ENCODE results near the gene LRIG2. TPM values are rescaled to one million over a fixed set of nuclear protein-coding genes. Genes with fewer than 3 reads are reported as not detected.
A peak's percentile ranks its signal among the peaks of the same experiment; 100 is the strongest.

Gene LRIG2
- total RNA-seq, 4 donors from 2014 or later: 9.4 to 43.7 (median 27.2) TPM

DNA sequence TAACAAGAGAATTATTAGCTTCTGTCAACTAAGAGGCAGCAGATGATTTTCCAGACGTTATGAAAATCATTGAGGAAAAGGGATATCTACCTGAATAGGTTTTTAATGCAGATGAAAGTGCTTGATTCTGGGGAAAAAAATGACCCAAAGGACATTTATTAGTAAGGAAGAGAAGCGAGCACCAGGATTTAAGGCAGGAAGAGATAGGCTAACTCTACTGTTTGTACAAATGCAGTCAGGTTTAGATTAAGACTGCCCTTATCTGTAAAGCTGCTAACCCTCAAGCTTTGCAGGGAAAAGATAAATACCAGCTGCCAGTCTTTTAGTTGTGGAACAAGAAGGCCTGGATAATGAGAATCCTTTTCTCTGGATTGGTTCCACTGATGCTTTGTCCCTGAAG is 33.0 kb upstream of the LRIG2 start:
- H3K4me3 ChIP-seq: no peak overlapping the region
- DNase-seq: no peak
- TF ChIP-seq EP300 (IDR thresholded peaks at IDR 0.05; ENCODE audit: low read depth) (no peak), POLR2AphosphoS5 (IDR thresholded peaks at IDR 0.05) (no peak), POLR2A (IDR thresholded peaks at IDR 0.05) (no peak)
- TF ChIP-seq, protein P1, sequence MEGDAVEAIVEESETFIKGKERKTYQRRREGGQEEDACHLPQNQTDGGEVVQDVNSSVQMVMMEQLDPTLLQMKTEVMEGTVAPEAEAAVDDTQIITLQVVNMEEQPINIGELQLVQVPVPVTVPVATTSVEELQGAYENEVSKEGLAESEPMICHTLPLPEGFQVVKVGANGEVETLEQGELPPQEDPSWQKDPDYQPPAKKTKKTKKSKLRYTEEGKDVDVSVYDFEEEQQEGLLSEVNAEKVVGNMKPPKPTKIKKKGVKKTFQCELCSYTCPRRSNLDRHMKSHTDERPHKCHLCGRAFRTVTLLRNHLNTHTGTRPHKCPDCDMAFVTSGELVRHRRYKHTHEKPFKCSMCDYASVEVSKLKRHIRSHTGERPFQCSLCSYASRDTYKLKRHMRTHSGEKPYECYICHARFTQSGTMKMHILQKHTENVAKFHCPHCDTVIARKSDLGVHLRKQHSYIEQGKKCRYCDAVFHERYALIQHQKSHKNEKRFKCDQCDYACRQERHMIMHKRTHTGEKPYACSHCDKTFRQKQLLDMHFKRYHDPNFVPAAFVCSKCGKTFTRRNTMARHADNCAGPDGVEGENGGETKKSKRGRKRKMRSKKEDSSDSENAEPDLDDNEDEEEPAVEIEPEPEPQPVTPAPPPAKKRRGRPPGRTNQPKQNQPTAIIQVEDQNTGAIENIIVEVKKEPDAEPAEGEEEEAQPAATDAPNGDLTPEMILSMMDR (IDR thresholded peaks at IDR 0.05): no peak
- no peaks in the 10 kb centered on the region for H3K9me3 ChIP-seq
- in situ Hi-C loops (cut with MboI; ENCODE audit: low pct_ligation_motif_present in 1 of 4, low pct_unique_long_range_greater_than_20kb in 1 of 4, low sequenced_read_pairs in 3 of 4): loop anchor here (5.0 to 25.0 kb wide), 4 partner anchors 155 to 303 kb away; no protein-coding TSS in a partner anchor
- intact Hi-C loops (cut with DNase I; ENCODE audit: low total_unique reads): no loop called here
- H3K36me3 ChIP-seq: no peaks in the 10 kb centered on the region
- H3K27ac ChIP-seq: no peak overlapping the region
- peaks cover 4 to 27% (median 22%) of the 10 kb centered on the region in 4 donors for H3K4me1 ChIP-seq
- H3K27me3 ChIP-seq: no peaks in the 10 kb centered on the region
- WGBS, 2 donors (ENCODE audit: low coverage in 1 of 2): 45 to 48% methylated on average over 2 of the region's 2 CpGs

DNA sequence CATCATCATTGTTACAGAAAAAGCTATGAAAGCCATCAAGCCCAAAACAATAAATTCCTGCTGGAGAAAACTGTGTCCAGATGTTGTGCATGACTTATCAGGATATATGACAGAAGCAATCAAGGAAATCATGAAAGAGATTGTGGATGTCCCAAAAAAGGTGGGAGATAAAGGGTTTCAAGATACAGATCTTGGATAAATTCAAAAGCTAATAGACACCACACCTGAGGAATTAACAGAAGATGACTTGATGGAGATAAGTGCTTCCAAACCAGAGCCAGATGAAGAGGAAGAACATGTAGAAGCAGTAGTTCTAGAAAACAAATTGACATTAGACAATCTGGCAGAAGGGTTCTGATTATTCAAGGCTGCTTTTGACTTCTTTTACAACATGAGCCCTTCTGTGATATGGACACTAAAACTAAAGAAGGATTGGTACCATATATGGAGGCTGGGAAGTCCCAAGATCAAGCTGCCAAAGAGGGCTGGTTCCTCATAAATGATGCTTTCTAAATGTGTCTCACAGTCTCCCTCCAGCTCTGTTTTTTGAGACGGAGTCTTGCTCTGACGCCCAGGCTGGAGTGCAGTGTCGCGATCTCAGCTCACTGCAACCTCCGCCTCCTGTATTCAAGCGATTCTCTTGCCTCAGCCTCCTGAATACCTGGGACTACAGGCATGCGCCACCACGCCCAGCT is 32.1 kb upstream of the LRIG2 start:
- peaks cover 4 to 27% (median 22%) of the 10 kb centered on the region in 4 donors for H3K4me1 ChIP-seq
- H3K27me3 ChIP-seq: no peaks in the 10 kb centered on the region
- 62% methylated on average over 8 of the region's 8 CpGs; no CpG with 5 or more reads in 1 of the 2 donors for WGBS, 2 donors (ENCODE audit: low coverage in 1 of 2)
- no peak for DNase-seq
- no peak overlapping the region for H3K27ac ChIP-seq
- intact Hi-C loops (cut with DNase I; ENCODE audit: low total_unique reads) (no loop called here), in situ Hi-C loops (cut with MboI; ENCODE audit: low pct_ligation_motif_present in 1 of 4, low pct_unique_long_range_greater_than_20kb in 1 of 4, low sequenced_read_pairs in 3 of 4) (loop anchor here (5.0 to 25.0 kb wide), 4 partner anchors 156 to 304 kb away; no protein-coding TSS in a partner anchor)
- H3K9me3 ChIP-seq: no peaks in the 10 kb centered on the region
- no peak overlapping the region for H3K4me3 ChIP-seq
- TF ChIP-seq EP300 (IDR thresholded peaks at IDR 0.05; ENCODE audit: low read depth) (no peak), POLR2AphosphoS5 (IDR thresholded peaks at IDR 0.05) (no peak), POLR2A (IDR thresholded peaks at IDR 0.05) (no peak)
- TF ChIP-seq, protein P1 (IDR thresholded peaks at IDR 0.05): no peak
- no peaks in the 10 kb centered on the region for H3K36me3 ChIP-seq

DNA sequence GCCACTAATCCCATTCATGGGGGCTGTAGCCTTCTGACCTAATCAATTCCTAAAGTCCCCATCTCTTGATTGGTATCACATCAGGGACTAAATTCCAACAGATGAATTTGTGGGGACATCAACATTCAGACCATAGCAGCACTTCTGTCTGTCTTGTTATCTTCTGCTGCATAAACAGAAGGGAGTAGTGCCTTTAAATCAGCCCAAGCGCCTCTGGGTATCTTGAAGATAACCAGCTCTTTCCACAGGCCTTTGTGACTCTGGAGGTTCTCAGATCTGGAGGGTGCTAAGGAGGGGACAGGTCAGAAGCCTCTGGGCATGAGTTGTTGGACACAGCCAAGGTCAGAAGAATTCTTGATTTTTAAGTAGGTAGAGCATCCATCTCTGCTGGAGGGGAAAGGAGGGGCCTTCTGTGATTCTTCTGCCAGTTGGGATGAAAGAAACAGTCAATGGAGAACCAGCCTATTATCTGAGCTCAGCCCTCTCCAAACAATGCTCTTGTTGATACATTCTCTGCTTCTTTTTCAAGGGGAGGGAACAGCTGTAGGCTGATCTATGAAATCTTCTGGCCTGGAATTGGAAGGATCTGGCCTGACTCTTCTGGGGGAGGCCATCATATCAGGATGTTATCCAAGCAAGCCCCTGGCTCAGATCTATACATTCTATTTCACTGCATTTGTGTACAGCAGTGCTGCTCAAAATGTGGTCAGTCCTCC is 31.3 kb upstream of the LRIG2 start:
- no peak for TF ChIP-seq EP300 (IDR thresholded peaks at IDR 0.05; ENCODE audit: low read depth)
- TF ChIP-seq POLR2AphosphoS5 (IDR thresholded peaks at IDR 0.05): no peak
- TF ChIP-seq POLR2A (IDR thresholded peaks at IDR 0.05): no peak
- TF ChIP-seq, protein P1 (IDR thresholded peaks at IDR 0.05): no peak
- H3K27ac ChIP-seq: peak overlapping the region; percentile 69 to 80 (median 74)
- 89% methylated on average over 1 of the region's 1 CpG; no CpG with 5 or more reads in 1 of the 2 donors for WGBS, 2 donors (ENCODE audit: low coverage in 1 of 2)
- in situ Hi-C loops (cut with MboI; ENCODE audit: low pct_ligation_motif_present in 1 of 4, low pct_unique_long_range_greater_than_20kb in 1 of 4, low sequenced_read_pairs in 3 of 4) (loop anchor here (5.0 to 25.0 kb wide), 4 partner anchors 157 to 304 kb away; no protein-coding TSS in a partner anchor), intact Hi-C loops (cut with DNase I; ENCODE audit: low total_unique reads) (loop anchor here (1.0 kb wide), 1 partner anchor 160 kb away; no protein-coding TSS in a partner anchor)
- H3K9me3 ChIP-seq: no peaks in the 10 kb centered on the region
- no peaks in the 10 kb centered on the region for H3K27me3 ChIP-seq
- no peaks in the 10 kb centered on the region for H3K36me3 ChIP-seq
- no peak for DNase-seq
- H3K4me1 ChIP-seq: peaks cover 4 to 27% (median 22%) of the 10 kb centered on the region in 4 donors
- no peak overlapping the region for H3K4me3 ChIP-seq

Data from transverse colon (tissue), 4 donors.